HepG2 (cell line): ENCODE results near the gene TDRD9. TPM values are rescaled to one million over a fixed set of nuclear protein-coding genes. Genes with fewer than 3 reads are reported as not detected.

Experiments
- ATAC-seq: fragments of 200-7000 bp; cut with Tn5 transposase; 3 replicates; pipeline ENCODE4 v1.9.1; 2020; ENCODE audit warnings: mild to moderate bottlenecking, moderate library complexity
- BruUV-seq: library from RNA; stranded (reverse); fragments of 400-500 nt; replicated peaks from 2 replicates; lab custom pipeline; 2021; lab: Mats Ljungman, UMichigan
- CTCF ChIA-PET: fragments of 300-600 bp; formaldehyde crosslinking; extraction: SDS; loops from one replicate; lab custom pipeline; 2021; ENCODE audit warnings: low total read pairs, inconsistent platforms, low intra/inter-chr PET ratio; lab: Yijun Ruan, JAX
- POLR2A ChIA-PET: fragments of 350-600 bp; sonication (Branson Sonifier 250); formaldehyde crosslinking; loops from one replicate; lab custom pipeline; 2020; ENCODE audit warnings: antibody characterized with exemption, inconsistent platforms; lab: Yijun Ruan, JAX
- DNase-seq: peaks from one replicate; pipeline ENCODE4 v3.0.0-alpha.2; 2015; ENCODE audit warnings: low spot score
- FAIRE-seq: peaks from 3 replicates; lab custom pipeline; 2011; peaks lifted over from hg19 to GRCh38; lab: Jason Lieb, UNC
- H2AFZ ChIP-seq: one replicate; pipeline ENCODE4 v1.6.1; 2011; ENCODE audit warnings: low read length, inconsistent platforms
- H3K27ac ChIP-seq: fragments of 300-600 bp; 3 replicates; pipeline ENCODE4 v1.8.0; 2011; ENCODE audit warnings: mixed run types, mild to moderate bottlenecking, mixed read lengths, low read length, inconsistent platforms; ENCODE audit not compliant: insufficient read depth; ENCODE audit errors: extremely low read length
- H3K27me3 ChIP-seq, 2 experiments: fragments of 200-600 bp in 1 of 2; 2 replicates in 1 of 2; 3 replicates in 1 of 2; pipeline versions ENCODE4 v1.6.0 to v1.8.0; 2011; ENCODE audit warnings: low read length in 2 of 2, mild to moderate bottlenecking in 2 of 2, moderate library complexity in 2 of 2, inconsistent platforms in 1 of 2; ENCODE audit not compliant: insufficient read depth in 2 of 2, control insufficient read depth in 1 of 2
- H3K36me3 ChIP-seq, 2 experiments: fragments of 200-600 bp in 1 of 2; replicated peaks in 1 of 2; 2 replicates in 1 of 2; 3 replicates in 1 of 2; pipeline versions ENCODE4 v1.5.1 to v1.8.0; 2011; ENCODE audit warnings: low read length in 2 of 2, inconsistent platforms in 1 of 2; ENCODE audit not compliant: insufficient read depth in 2 of 2, control insufficient read depth in 1 of 2
- H3K4me1 ChIP-seq: 2 replicates; pipeline ENCODE4 v1.5.1; 2012; ENCODE audit warnings: low read length, inconsistent platforms; ENCODE audit not compliant: insufficient read depth
- H3K4me2 ChIP-seq: 2 replicates; pipeline ENCODE4 v1.6.0; 2011; ENCODE audit warnings: low read depth, low read length, inconsistent platforms
- H3K4me3 ChIP-seq, 3 experiments: fragments of 200-600 bp in 1 of 3; sonication (generic), shearing (Covaris generic) in 1 of 3; replicated peaks in 1 of 3; 2 replicates each; pipeline ENCODE4 v1.5.1; 2011 to 2016; ENCODE audit warnings: low read length in 3 of 3, inconsistent platforms in 2 of 3, low read depth in 2 of 3, mild to moderate bottlenecking in 2 of 3, control low read depth in 1 of 3, mixed read lengths in 1 of 3; ENCODE audit not compliant: insufficient read depth in 1 of 3
- H3K79me2 ChIP-seq: one replicate; pipeline ENCODE4 v1.6.1; 2011; ENCODE audit warnings: low read length, inconsistent platforms; ENCODE audit not compliant: insufficient read depth
- H3K9ac ChIP-seq: 2 replicates; pipeline ENCODE4 v1.6.0; 2011; ENCODE audit warnings: mild to moderate bottlenecking, low read depth, low read length, inconsistent platforms; ENCODE audit not compliant: insufficient read depth
- H3K9me3 ChIP-seq: 2 replicates; pipeline ENCODE4 v1.5.1; 2012; ENCODE audit warnings: mild to moderate bottlenecking, low read length
- H4K20me1 ChIP-seq: 2 replicates; pipeline ENCODE4 v1.6.0; 2011; ENCODE audit warnings: inconsistent platforms, mild to moderate bottlenecking, low read length, moderate library complexity; ENCODE audit not compliant: insufficient read depth
- ASH2L ChIP-seq: fragments of 300-600, 200-600 bp; sonication (generic); IDR thresholded peaks from 2 replicates; pipeline ENCODE4 v1.7.0; 2017; ENCODE audit warnings: low read depth, mild to moderate bottlenecking, moderate library complexity, mixed read lengths, low read length; ENCODE audit not compliant: insufficient read length
- CEBPG ChIP-seq: IDR thresholded peaks from 2 replicates; pipeline ENCODE4 v1.6.1; 2016
- ELF4 ChIP-seq: sonication (generic); formaldehyde crosslinking; IDR thresholded peaks from 2 replicates; pipeline ENCODE4 v1.5.0; 2020; ENCODE audit warnings: missing genetic modification reagents, mild to moderate bottlenecking, moderate library complexity, borderline replicate concordance
- GZF1 ChIP-seq: sonication (generic); formaldehyde crosslinking; IDR thresholded peaks from 2 replicates; pipeline ENCODE4 v1.5.1; 2020; ENCODE audit warnings: mild to moderate bottlenecking, missing genetic modification reagents
- IRF9 ChIP-seq: sonication (generic); formaldehyde crosslinking; IDR thresholded peaks from 2 replicates; pipeline ENCODE4 v1.8.0; 2022; ENCODE audit warnings: missing genetic modification reagents, mild to moderate bottlenecking, borderline replicate concordance
- MYNN ChIP-seq: sonication (generic); formaldehyde crosslinking; IDR thresholded peaks from 2 replicates; pipeline ENCODE4 v1.4.0; 2020; ENCODE audit warnings: mild to moderate bottlenecking, low read depth, missing genetic modification reagents
- NFKB2 ChIP-seq: sonication (generic); formaldehyde crosslinking; IDR thresholded peaks from 2 replicates; pipeline ENCODE4 v1.4.0; 2020; ENCODE audit warnings: missing genetic modification reagents, borderline replicate concordance
- SPEN ChIP-seq: sonication (generic); formaldehyde crosslinking; IDR thresholded peaks from 2 replicates; pipeline ENCODE4 v1.5.1; 2020; ENCODE audit warnings: low read depth, mild to moderate bottlenecking, missing genetic modification reagents
- ZBTB4 ChIP-seq: sonication (generic); formaldehyde crosslinking; IDR thresholded peaks from 2 replicates; pipeline ENCODE4 v1.4.0; 2020; ENCODE audit warnings: missing genetic modification reagents, mild to moderate bottlenecking, borderline replicate concordance
- ZFP41 ChIP-seq: sonication (generic); formaldehyde crosslinking; IDR thresholded peaks from 2 replicates; pipeline ENCODE4 v1.4.0; 2020; ENCODE audit warnings: mild to moderate bottlenecking, missing genetic modification reagents, borderline replicate concordance
- ZNF256 ChIP-seq: sonication (generic); formaldehyde crosslinking; conservative IDR thresholded peaks from 2 replicates; pipeline ENCODE4 v1.4.0; 2020; ENCODE audit warnings: missing genetic modification reagents
- ZNF34 ChIP-seq: sonication (generic); formaldehyde crosslinking; IDR thresholded peaks from 2 replicates; pipeline ENCODE4 v1.4.0; 2020; ENCODE audit warnings: mild to moderate bottlenecking, missing genetic modification reagents, borderline replicate concordance
- ZNF646 ChIP-seq: sonication (generic); formaldehyde crosslinking; IDR thresholded peaks from 2 replicates; pipeline ENCODE4 v1.9.0; 2021; ENCODE audit warnings: mild to moderate bottlenecking, missing genetic modification reagents
- ZSCAN9 ChIP-seq: IDR thresholded peaks from 2 replicates; pipeline ENCODE4 v1.6.1; 2016; ENCODE audit warnings: borderline replicate concordance
- WGBS: methylation state at CpG from one replicate; pipeline ENCODE4 v1.1.6; 2017; ENCODE audit warnings: low lambda C conversion rate; 5-methylcytosine and 5-hydroxymethylcytosine counted together
- in situ Hi-C: cut with HindIII; loops from 2 replicates; pipeline ENCODE4 v1.10.0; 2017; ENCODE audit warnings: low pct_unique_long_range_greater_than_20kb; ENCODE audit not compliant: extremely low pct_ligation_motif_present
- intact Hi-C: fragments of 100-400 bp; cut with micrococcal nuclease; formaldehyde crosslinking; loops from one replicate; pipeline ENCODE4 v1.10.0; 2022; ENCODE audit not compliant: unreplicated experiment
- polyA plus RNA-seq, 8 experiments: library from polyadenylated mRNA; depleted of rRNA in 3 of 8; stranded (reverse) in 7 of 8; unstranded in 1 of 8; fragments of >200 nt; fragmentation: Illumina TruSeq in 4 of 8; extraction: Trizol in 4 of 8; gene quantifications; 2 replicates each; pipeline versions ENCODE4 v1.2.1 to v1.2.3, GENCODE V29; 2011 to 2016; ENCODE audit warnings: low read depth in 4 of 8, missing spikeins in 1 of 8, mixed read lengths in 1 of 8; ENCODE audit not compliant: insufficient read depth in 1 of 8
- total RNA-seq, 5 experiments: library from RNA; depleted of rRNA; stranded (reverse); fragments of >200 nt; fragmentation: Illumina TruSeq; extraction: Trizol; gene quantifications; 2 replicates each; pipeline ENCODE4 v1.2.3, GENCODE V29; 2016; ENCODE audit warnings: low read depth in 1 of 5

Gene TDRD9
- total and polyA plus RNA-seq, 2 of the 13 experiments (the other 11 are each of a cell fraction or from before 2014, with no cell fraction given) = not detected

- no peak overlapping the region for H3K4me2 ChIP-seq
- ChIA-PET CTCF (no interaction called here), POLR2A (no interaction called here)
- H3K27ac ChIP-seq = no peak overlapping the region
- no TSS peak for BruUV-seq
- in situ Hi-C loops = no loop called here
- no peak for DNase-seq
- no peaks in the 10 kb centered on the region for H3K79me2 ChIP-seq
- H3K4me1 ChIP-seq = no peaks in the 10 kb centered on the region
- H3K27me3 ChIP-seq = peaks cover 1 to 10% of the 10 kb centered on the region in 2 experiments; a peak in 2 of 5 replicates
- H3K9me3 ChIP-seq = no peaks in the 10 kb centered on the region
- WGBS = 4% methylated on average over 1 of the region's 1 CpG
- ATAC-seq = no peak
- intact Hi-C loops = no loop called here
- no peaks in the 10 kb centered on the region for H4K20me1 ChIP-seq
- no peak overlapping the region for H3K4me3 ChIP-seq
- H3K9ac ChIP-seq = no peak overlapping the region
- no peak overlapping the region for H2AFZ ChIP-seq
- no peaks in the 10 kb centered on the region for H3K36me3 ChIP-seq
- FAIRE-seq = no peak
- TF ChIP-seq ZNF646 (CRISPR knock-in tag) = no peak
- no peak for TF ChIP-seq ZBTB4 (CRISPR knock-in tag)
- no peak for TF ChIP-seq CEBPG (CRISPR knock-in tag)
- no peak for TF ChIP-seq ASH2L
- TF ChIP-seq SPEN (CRISPR knock-in tag) = no peak
- TF ChIP-seq MYNN = no peak
- TF ChIP-seq NFKB2 = no peak
- no peak for TF ChIP-seq ELF4 (CRISPR knock-in tag)
- TF ChIP-seq ZSCAN9 (CRISPR knock-in tag) = no peak
- no peak for TF ChIP-seq GZF1 (CRISPR knock-in tag)
- no peak for TF ChIP-seq ZFP41
- TF ChIP-seq IRF9 (CRISPR knock-in tag) = no peak
- TF ChIP-seq ZNF34 = no peak
- TF ChIP-seq ZNF256 (CRISPR knock-in tag) = no peak
Observed at GRCh38 chr14:104004849-104005248, 76.6 kb downstream of the TDRD9 start.
